ENCODE measurements around the gene GPR37L1. TPM values are rescaled to one million over a fixed set of nuclear protein-coding genes. Genes with fewer than 3 reads are reported as not detected.

The GPR37L1 gene, protein sequence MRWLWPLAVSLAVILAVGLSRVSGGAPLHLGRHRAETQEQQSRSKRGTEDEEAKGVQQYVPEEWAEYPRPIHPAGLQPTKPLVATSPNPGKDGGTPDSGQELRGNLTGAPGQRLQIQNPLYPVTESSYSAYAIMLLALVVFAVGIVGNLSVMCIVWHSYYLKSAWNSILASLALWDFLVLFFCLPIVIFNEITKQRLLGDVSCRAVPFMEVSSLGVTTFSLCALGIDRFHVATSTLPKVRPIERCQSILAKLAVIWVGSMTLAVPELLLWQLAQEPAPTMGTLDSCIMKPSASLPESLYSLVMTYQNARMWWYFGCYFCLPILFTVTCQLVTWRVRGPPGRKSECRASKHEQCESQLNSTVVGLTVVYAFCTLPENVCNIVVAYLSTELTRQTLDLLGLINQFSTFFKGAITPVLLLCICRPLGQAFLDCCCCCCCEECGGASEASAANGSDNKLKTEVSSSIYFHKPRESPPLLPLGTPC
- total RNA-seq (not detected), polyA plus RNA-seq (under 1 TPM in 1 of 3 donors, not detected in 2; 0.16 TPM)
- long read RNA-seq, donor 1 = 0 reads
- long read RNA-seq, donor 2 = 0 reads

DNA sequence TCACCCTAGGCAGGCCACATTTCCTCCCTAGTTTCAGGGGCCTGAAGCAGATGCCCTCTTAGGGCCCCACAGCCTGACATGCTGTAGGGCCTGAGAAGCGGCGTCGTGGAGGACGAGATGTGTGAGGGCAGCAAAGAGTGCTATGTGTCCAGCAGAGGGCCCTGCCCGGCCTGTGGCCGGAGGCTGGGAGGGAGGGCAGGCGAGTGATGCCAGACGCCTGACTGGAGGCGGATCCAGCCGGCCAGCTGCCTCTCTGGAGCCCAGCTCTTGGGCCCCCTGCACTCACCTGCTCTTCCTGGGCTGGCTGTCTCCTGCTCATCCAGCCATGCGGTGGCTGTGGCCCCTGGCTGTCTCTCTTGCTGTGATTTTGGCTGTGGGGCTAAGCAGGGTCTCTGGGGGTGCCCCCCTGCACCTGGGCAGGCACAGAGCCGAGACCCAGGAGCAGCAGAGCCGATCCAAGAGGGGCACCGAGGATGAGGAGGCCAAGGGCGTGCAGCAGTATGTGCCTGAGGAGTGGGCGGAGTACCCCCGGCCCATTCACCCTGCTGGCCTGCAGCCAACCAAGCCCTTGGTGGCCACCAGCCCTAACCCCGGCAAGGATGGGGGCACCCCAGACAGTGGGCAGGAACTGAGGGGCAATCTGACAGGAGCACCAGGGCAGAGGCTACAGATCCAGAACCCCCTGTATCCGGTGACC is at the start of gene GPR37L1:
Gene GPR37L1, plus strand, starts transcription at position 279 of the 697 bp plus-strand sequence. Its CDS starts 47 bp downstream, at position 326.
- no peak for DNase-seq
- no peaks in the 10 kb centered on the region for H3K9me3 ChIP-seq
- WGBS, 5 donors = 67 to 83% (median 71%) methylated on average over 14 to 19 of the region's 19 CpGs
- intact Hi-C loops (cut with DNase I; ENCODE audit: low total_unique reads) = no loop called here
- no peak within 1 kb of the TSS for H3K27ac ChIP-seq
- peaks cover 0 to 38% (median 0%) of the 10 kb centered on the region in 7 donors for H3K27me3 ChIP-seq (replicated peaks in 1 of 7)
- H3K4me1 ChIP-seq = no peaks in the 10 kb centered on the region
- TF ChIP-seq POLR2A (IDR thresholded peaks at IDR 0.05) (no peak), POLR2AphosphoS5 (IDR thresholded peaks at IDR 0.05) (peak in 1 of 3 donors; percentile 24)
- TF ChIP-seq, protein P1, sequence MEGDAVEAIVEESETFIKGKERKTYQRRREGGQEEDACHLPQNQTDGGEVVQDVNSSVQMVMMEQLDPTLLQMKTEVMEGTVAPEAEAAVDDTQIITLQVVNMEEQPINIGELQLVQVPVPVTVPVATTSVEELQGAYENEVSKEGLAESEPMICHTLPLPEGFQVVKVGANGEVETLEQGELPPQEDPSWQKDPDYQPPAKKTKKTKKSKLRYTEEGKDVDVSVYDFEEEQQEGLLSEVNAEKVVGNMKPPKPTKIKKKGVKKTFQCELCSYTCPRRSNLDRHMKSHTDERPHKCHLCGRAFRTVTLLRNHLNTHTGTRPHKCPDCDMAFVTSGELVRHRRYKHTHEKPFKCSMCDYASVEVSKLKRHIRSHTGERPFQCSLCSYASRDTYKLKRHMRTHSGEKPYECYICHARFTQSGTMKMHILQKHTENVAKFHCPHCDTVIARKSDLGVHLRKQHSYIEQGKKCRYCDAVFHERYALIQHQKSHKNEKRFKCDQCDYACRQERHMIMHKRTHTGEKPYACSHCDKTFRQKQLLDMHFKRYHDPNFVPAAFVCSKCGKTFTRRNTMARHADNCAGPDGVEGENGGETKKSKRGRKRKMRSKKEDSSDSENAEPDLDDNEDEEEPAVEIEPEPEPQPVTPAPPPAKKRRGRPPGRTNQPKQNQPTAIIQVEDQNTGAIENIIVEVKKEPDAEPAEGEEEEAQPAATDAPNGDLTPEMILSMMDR (IDR thresholded peaks at IDR 0.05 in 8 of 11, conservative IDR thresholded peaks at IDR 0.05 in 3 of 11) = peak in 2 of 11 experiments; percentile 7 to 43
- no peaks in the 10 kb centered on the region for H3K36me3 ChIP-seq
- no peak within 1 kb of the TSS for H3K4me3 ChIP-seq

DNA sequence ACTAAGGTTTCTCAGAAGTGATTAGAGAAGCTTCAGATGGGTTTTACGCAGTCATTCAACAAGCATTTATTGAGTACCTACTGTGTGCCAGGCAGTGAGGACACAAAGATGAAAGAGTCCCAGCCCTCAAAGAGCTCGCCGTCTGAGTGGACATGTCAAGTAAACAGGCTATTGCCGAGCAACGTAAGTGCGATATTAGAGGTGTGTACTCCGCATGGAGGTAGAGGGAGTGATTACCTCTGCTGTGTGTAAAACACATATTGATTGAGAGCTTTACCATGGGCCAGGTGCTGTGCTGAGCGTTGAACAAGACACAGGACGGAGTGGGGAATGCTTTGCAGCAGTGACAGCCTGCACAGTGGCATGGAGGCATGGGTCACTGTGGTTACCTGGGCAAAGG is 49.5 kb upstream of the GPR37L1 start:
- H3K4me3 ChIP-seq = no peak overlapping the region
- no peaks in the 10 kb centered on the region for H3K9me3 ChIP-seq
- H3K4me1 ChIP-seq = no peaks in the 10 kb centered on the region
- no peak for DNase-seq
- intact Hi-C loops (cut with DNase I; ENCODE audit: low total_unique reads) = no loop called here
- H3K27ac ChIP-seq = no peak overlapping the region
- no peaks in the 10 kb centered on the region for H3K27me3 ChIP-seq (replicated peaks in 1 of 7)
- TF ChIP-seq POLR2A (IDR thresholded peaks at IDR 0.05) (no peak), POLR2AphosphoS5 (IDR thresholded peaks at IDR 0.05) (no peak)
- TF ChIP-seq, protein P1 (IDR thresholded peaks at IDR 0.05 in 8 of 11, conservative IDR thresholded peaks at IDR 0.05 in 3 of 11) = no peak
- H3K36me3 ChIP-seq = no peaks in the 10 kb centered on the region
- WGBS, 5 donors = 91 to 95% (median 95%) methylated on average over 9 of the region's 9 CpGs

DNA sequence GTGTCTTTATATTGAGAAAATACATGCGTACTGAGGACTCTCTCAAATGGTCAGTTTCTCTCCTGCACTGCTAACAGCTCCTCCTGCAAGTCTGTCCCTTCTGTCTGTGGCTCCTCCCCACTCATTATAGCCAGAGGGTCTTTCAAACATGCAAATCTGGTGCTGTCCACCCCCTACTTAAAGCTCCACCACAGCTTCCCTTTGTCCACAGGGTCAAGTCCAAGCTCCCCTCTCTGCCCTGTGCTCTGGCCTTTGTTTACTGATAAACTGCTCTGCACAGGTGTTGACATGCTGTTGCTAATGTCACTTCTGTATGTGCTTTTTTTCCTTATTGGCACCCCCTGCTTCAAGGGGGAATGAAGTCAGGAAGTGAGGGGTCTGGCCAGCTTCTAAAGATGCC is 47.7 kb upstream of the GPR37L1 start:
- no peak for TF ChIP-seq POLR2A (IDR thresholded peaks at IDR 0.05)
- TF ChIP-seq, protein P1 (IDR thresholded peaks at IDR 0.05 in 8 of 11, conservative IDR thresholded peaks at IDR 0.05 in 3 of 11) = no peak
- TF ChIP-seq POLR2AphosphoS5 (IDR thresholded peaks at IDR 0.05) = no peak
- DNase-seq = no peak
- H3K4me1 ChIP-seq = no peaks in the 10 kb centered on the region
- 84 to 97% (median 95%) methylated on average over 1 of the region's 1 CpG for WGBS, 5 donors
- H3K27me3 ChIP-seq (replicated peaks in 1 of 7) = no peaks in the 10 kb centered on the region
- no peak overlapping the region for H3K4me3 ChIP-seq
- no peak overlapping the region for H3K27ac ChIP-seq
- H3K9me3 ChIP-seq = no peaks in the 10 kb centered on the region
- H3K36me3 ChIP-seq = no peaks in the 10 kb centered on the region
- intact Hi-C loops (cut with DNase I; ENCODE audit: low total_unique reads) = no loop called here

DNA sequence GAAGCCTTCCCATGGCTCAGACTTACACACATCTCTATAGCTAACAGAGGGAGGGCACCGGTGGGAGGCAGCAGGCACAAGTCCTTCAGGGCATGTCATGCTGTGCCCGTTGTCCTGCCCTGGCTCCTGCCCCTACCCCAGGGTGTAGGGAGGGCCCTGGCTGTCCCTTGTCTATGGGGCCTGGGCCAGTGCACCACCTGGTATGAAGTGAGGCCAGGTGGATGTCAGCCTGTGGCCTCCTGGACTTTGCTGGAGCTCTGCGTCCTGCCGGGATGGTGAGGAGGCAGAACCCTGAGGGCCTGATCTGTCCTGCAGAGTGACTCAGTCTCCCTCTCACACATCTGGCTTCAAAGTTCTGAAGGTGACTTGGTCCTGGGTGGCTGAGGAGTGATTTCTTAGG is 47.3 kb upstream of the GPR37L1 start:
- intact Hi-C loops (cut with DNase I; ENCODE audit: low total_unique reads) = no loop called here
- TF ChIP-seq, protein P1 (IDR thresholded peaks at IDR 0.05 in 8 of 11, conservative IDR thresholded peaks at IDR 0.05 in 3 of 11) = no peak
- TF ChIP-seq POLR2AphosphoS5 (IDR thresholded peaks at IDR 0.05) = no peak
- TF ChIP-seq POLR2A (IDR thresholded peaks at IDR 0.05) = no peak
- Histone ChIP-seq H3K27me3 (replicated peaks in 1 of 7) (no peaks in the 10 kb centered on the region), H3K9me3 (no peaks in the 10 kb centered on the region), H3K4me1 (no peaks in the 10 kb centered on the region), H3K36me3 (no peaks in the 10 kb centered on the region), H3K4me3 (no peak overlapping the region), H3K27ac (no peak overlapping the region)
- 68 to 95% (median 89%) methylated on average over 3 to 4 of the region's 4 CpGs for WGBS, 5 donors
- no peak for DNase-seq
